Liver (tissue), 3 donors: Measurements from ENCODE around the gene STXBP6.

Source experiments
- FOXA1 ChIP-seq: IDR thresholded peaks from 2 replicates; pipeline ENCODE4 v1.6.1; 2016; ENCODE audit warnings: antibody characterized with exemption
- TAF1 ChIP-seq: conservative IDR thresholded peaks from 2 replicates; pipeline ENCODE4 v1.6.1; 2016; ENCODE audit warnings: antibody characterized with exemption, mild to moderate bottlenecking
- TF ChIP-seq, protein P1 (sequence below): fragments of 150-350 bp; IDR thresholded peaks from 2 replicates; pipeline ENCODE4 v1.5.1; 2017; ENCODE audit warnings: improper control_type of control experiment, low read depth, low read length; ENCODE audit not compliant: missing input control
- donor health status: healthy.
- donor health status: healthy.

GRCh38 chr14:24828486-24828885 lies 221.5 kb downstream of the STXBP6 start:
- TF ChIP-seq TAF1 (no peak), FOXA1 (no peak)
- TF ChIP-seq, protein P1, sequence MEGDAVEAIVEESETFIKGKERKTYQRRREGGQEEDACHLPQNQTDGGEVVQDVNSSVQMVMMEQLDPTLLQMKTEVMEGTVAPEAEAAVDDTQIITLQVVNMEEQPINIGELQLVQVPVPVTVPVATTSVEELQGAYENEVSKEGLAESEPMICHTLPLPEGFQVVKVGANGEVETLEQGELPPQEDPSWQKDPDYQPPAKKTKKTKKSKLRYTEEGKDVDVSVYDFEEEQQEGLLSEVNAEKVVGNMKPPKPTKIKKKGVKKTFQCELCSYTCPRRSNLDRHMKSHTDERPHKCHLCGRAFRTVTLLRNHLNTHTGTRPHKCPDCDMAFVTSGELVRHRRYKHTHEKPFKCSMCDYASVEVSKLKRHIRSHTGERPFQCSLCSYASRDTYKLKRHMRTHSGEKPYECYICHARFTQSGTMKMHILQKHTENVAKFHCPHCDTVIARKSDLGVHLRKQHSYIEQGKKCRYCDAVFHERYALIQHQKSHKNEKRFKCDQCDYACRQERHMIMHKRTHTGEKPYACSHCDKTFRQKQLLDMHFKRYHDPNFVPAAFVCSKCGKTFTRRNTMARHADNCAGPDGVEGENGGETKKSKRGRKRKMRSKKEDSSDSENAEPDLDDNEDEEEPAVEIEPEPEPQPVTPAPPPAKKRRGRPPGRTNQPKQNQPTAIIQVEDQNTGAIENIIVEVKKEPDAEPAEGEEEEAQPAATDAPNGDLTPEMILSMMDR, result no peak
